HEK293 (cell line): ENCODE measurements around the gene CSNK1A1.

Source experiments
- KLF1 ChIP-seq: fragments of 450-650 bp; formaldehyde crosslinking; IDR thresholded peaks from 2 replicates; pipeline ENCODE4 v1.5.1; 2016; ENCODE audit warnings: missing biosample characterization, missing genetic modification characterization
- ZFP41 ChIP-seq: fragments of 450-650 bp; formaldehyde crosslinking; IDR thresholded peaks from 2 replicates; pipeline ENCODE4 v1.5.1; 2016; ENCODE audit warnings: missing biosample characterization, missing genetic modification characterization, borderline replicate concordance
- ZNF155 ChIP-seq: fragments of 450-650 bp; formaldehyde crosslinking; IDR thresholded peaks from 2 replicates; pipeline ENCODE4 v1.5.1; 2016; ENCODE audit warnings: missing biosample characterization, missing genetic modification characterization
- ZNF2 ChIP-seq: fragments of 450-650 bp; formaldehyde crosslinking; IDR thresholded peaks from 2 replicates; pipeline ENCODE4 v1.5.1; 2016; ENCODE audit warnings: missing biosample characterization, missing genetic modification characterization
- ZNF24 ChIP-seq: fragments of 450-650 bp; formaldehyde crosslinking; IDR thresholded peaks from 2 replicates; pipeline ENCODE4 v1.5.1; 2016; ENCODE audit warnings: missing biosample characterization, missing genetic modification characterization
- ZNF274 ChIP-seq, 2 experiments: fragments of 200-500 bp in 1 of 2; fragments of 450-650 bp in 1 of 2; sonication (Bioruptor generic) in 1 of 2; formaldehyde crosslinking in 1 of 2; IDR thresholded peaks; 2 replicates each; pipeline versions ENCODE4 v1.5.1 to v1.6.1; 2014 to 2016; ENCODE audit warnings: borderline replicate concordance in 1 of 2, inconsistent platforms in 1 of 2, low read length in 1 of 2, missing biosample characterization in 1 of 2, missing genetic modification characterization in 1 of 2
- ZNF530 ChIP-seq: fragments of 450-650 bp; formaldehyde crosslinking; IDR thresholded peaks from 2 replicates; pipeline ENCODE4 v1.5.1; 2016; ENCODE audit warnings: low read depth, missing biosample characterization, missing genetic modification characterization
- TF ChIP-seq, protein P1 (sequence below): fragments of 450-650 bp; formaldehyde crosslinking; IDR thresholded peaks from 2 replicates; pipeline ENCODE4 v1.5.1; 2016; ENCODE audit warnings: missing biosample characterization, missing genetic modification characterization
- TF ChIP-seq, protein P2 (sequence below): fragments of 450-650 bp; formaldehyde crosslinking; IDR thresholded peaks from 2 replicates; pipeline ENCODE4 v1.5.1; 2016; ENCODE audit warnings: missing biosample characterization, missing genetic modification characterization
- TF ChIP-seq, protein P3 (sequence below): fragments of 450-650 bp; formaldehyde crosslinking; IDR thresholded peaks from 2 replicates; pipeline ENCODE4 v1.5.1; 2017; ENCODE audit warnings: missing biosample characterization, missing genetic modification characterization
- TF ChIP-seq, protein P4 (sequence below): fragments of 450-650 bp; formaldehyde crosslinking; IDR thresholded peaks from 2 replicates; pipeline ENCODE4 v1.5.1; 2016; ENCODE audit warnings: missing biosample characterization, missing genetic modification characterization
- TF ChIP-seq, protein P5 (sequence below): fragments of 450-650 bp; formaldehyde crosslinking; IDR thresholded peaks from 2 replicates; pipeline ENCODE4 v1.5.1; 2016; ENCODE audit warnings: missing biosample characterization, missing genetic modification characterization, low read depth

DNA sequence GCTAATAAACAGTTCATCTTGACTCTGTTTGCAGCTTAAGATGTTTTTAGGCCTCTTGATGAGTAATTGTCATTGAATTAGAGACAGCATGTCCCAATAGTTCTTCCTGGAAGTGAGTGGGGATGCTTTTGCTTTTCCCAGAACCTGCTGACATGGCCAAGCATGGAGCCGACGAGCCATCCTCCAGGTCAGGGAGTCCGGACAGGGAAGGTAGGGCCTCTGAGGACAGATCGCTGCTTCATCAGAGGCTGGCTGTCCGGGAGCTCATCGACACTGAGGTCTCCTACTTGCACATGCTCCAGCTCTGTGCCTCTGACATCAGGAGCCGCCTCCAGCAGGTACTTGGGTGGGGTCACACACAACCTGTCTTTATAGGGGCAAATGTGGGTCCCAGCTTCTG lies 46.4 kb upstream of the CSNK1A1 start:
- TF ChIP-seq ZFP41 (tag by site-specific recombination) = no peak
- TF ChIP-seq ZNF274 (IDR thresholded peaks at IDR 0.05; ENCODE audit: low read length) = no peak
- TF ChIP-seq ZNF274 (tag by site-specific recombination; IDR thresholded peaks at IDR 0.05; ENCODE audit: borderline replicate concordance) = no peak
- TF ChIP-seq ZNF155 (tag by site-specific recombination) = no peak
- no peak for TF ChIP-seq ZNF24
- TF ChIP-seq, protein P1, sequence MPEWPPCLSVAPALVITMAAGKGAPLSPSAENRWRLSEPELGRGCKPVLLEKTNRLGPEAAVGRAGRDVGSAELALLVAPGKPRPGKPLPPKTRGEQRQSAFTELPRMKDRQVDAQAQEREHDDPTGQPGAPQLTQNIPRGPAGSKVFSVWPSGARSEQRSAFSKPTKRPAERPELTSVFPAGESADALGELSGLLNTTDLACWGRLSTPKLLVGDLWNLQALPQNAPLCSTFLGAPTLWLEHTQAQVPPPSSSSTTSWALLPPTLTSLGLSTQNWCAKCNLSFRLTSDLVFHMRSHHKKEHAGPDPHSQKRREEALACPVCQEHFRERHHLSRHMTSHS (tag by site-specific recombination) = no peak
- TF ChIP-seq, protein P2, sequence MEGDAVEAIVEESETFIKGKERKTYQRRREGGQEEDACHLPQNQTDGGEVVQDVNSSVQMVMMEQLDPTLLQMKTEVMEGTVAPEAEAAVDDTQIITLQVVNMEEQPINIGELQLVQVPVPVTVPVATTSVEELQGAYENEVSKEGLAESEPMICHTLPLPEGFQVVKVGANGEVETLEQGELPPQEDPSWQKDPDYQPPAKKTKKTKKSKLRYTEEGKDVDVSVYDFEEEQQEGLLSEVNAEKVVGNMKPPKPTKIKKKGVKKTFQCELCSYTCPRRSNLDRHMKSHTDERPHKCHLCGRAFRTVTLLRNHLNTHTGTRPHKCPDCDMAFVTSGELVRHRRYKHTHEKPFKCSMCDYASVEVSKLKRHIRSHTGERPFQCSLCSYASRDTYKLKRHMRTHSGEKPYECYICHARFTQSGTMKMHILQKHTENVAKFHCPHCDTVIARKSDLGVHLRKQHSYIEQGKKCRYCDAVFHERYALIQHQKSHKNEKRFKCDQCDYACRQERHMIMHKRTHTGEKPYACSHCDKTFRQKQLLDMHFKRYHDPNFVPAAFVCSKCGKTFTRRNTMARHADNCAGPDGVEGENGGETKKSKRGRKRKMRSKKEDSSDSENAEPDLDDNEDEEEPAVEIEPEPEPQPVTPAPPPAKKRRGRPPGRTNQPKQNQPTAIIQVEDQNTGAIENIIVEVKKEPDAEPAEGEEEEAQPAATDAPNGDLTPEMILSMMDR (tag by site-specific recombination) = no peak
- TF ChIP-seq, protein P3, sequence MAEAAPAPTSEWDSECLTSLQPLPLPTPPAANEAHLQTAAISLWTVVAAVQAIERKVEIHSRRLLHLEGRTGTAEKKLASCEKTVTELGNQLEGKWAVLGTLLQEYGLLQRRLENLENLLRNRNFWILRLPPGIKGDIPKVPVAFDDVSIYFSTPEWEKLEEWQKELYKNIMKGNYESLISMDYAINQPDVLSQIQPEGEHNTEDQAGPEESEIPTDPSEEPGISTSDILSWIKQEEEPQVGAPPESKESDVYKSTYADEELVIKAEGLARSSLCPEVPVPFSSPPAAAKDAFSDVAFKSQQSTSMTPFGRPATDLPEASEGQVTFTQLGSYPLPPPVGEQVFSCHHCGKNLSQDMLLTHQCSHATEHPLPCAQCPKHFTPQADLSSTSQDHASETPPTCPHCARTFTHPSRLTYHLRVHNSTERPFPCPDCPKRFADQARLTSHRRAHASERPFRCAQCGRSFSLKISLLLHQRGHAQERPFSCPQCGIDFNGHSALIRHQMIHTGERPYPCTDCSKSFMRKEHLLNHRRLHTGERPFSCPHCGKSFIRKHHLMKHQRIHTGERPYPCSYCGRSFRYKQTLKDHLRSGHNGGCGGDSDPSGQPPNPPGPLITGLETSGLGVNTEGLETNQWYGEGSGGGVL (tag by site-specific recombination) = no peak
- TF ChIP-seq, protein P4, sequence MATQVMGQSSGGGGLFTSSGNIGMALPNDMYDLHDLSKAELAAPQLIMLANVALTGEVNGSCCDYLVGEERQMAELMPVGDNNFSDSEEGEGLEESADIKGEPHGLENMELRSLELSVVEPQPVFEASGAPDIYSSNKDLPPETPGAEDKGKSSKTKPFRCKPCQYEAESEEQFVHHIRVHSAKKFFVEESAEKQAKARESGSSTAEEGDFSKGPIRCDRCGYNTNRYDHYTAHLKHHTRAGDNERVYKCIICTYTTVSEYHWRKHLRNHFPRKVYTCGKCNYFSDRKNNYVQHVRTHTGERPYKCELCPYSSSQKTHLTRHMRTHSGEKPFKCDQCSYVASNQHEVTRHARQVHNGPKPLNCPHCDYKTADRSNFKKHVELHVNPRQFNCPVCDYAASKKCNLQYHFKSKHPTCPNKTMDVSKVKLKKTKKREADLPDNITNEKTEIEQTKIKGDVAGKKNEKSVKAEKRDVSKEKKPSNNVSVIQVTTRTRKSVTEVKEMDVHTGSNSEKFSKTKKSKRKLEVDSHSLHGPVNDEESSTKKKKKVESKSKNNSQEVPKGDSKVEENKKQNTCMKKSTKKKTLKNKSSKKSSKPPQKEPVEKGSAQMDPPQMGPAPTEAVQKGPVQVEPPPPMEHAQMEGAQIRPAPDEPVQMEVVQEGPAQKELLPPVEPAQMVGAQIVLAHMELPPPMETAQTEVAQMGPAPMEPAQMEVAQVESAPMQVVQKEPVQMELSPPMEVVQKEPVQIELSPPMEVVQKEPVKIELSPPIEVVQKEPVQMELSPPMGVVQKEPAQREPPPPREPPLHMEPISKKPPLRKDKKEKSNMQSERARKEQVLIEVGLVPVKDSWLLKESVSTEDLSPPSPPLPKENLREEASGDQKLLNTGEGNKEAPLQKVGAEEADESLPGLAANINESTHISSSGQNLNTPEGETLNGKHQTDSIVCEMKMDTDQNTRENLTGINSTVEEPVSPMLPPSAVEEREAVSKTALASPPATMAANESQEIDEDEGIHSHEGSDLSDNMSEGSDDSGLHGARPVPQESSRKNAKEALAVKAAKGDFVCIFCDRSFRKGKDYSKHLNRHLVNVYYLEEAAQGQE = no peak
- TF ChIP-seq KLF1 = no peak
- no peak for TF ChIP-seq ZNF2 (tag by site-specific recombination)
- no peak for TF ChIP-seq ZNF530
- TF ChIP-seq, protein P5, sequence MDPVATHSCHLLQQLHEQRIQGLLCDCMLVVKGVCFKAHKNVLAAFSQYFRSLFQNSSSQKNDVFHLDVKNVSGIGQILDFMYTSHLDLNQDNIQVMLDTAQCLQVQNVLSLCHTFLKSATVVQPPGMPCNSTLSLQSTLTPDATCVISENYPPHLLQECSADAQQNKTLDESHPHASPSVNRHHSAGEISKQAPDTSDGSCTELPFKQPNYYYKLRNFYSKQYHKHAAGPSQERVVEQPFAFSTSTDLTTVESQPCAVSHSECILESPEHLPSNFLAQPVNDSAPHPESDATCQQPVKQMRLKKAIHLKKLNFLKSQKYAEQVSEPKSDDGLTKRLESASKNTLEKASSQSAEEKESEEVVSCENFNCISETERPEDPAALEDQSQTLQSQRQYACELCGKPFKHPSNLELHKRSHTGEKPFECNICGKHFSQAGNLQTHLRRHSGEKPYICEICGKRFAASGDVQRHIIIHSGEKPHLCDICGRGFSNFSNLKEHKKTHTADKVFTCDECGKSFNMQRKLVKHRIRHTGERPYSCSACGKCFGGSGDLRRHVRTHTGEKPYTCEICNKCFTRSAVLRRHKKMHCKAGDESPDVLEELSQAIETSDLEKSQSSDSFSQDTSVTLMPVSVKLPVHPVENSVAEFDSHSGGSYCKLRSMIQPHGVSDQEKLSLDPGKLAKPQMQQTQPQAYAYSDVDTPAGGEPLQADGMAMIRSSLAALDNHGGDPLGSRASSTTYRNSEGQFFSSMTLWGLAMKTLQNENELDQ (tag by site-specific recombination) = no peak
